HEK293 (cell line): Measurements from ENCODE around the gene PLIN4.

Experiments
- CTCF ChIA-PET: fragments of 350-600 bp; formaldehyde crosslinking; extraction: SDS; loops from one replicate; lab custom pipeline; 2021; ENCODE audit warnings: antibody characterized with exemption; lab: Yijun Ruan, JAX
- POLR2A ChIA-PET: fragments of 300-600 bp; formaldehyde crosslinking; extraction: SDS; loops from one replicate; lab custom pipeline; 2020; ENCODE audit warnings: antibody characterized with exemption, inconsistent platforms; lab: Yijun Ruan, JAX
- H3K27ac ChIP-seq: fragments of 200-500 bp; sonication (Bioruptor generic); 2 replicates; pipeline ENCODE4 v1.5.1; 2014; ENCODE audit warnings: low read depth, low read length, control low read depth, inconsistent platforms; ENCODE audit errors: extremely low read depth
- H3K36me3 ChIP-seq, 2 experiments: fragments of 200-500 bp in 1 of 2; sonication (Bioruptor generic) in 1 of 2; 1 replicate in 1 of 2; 2 replicates in 1 of 2; pipeline ENCODE4 v1.5.1; 2014 to 2017; ENCODE audit warnings: inconsistent platforms in 2 of 2, low read length in 2 of 2; ENCODE audit not compliant: control insufficient read depth in 2 of 2, insufficient read depth in 1 of 2
- H3K4me1 ChIP-seq: fragments of 200-500 bp; sonication (Bioruptor generic); 2 replicates; pipeline ENCODE4 v1.5.1; 2014; ENCODE audit warnings: mild to moderate bottlenecking, low read length, inconsistent platforms; ENCODE audit not compliant: control insufficient read depth, insufficient read depth
- H3K4me3 ChIP-seq: 2 replicates; pipeline ENCODE4 v1.5.1; 2011; ENCODE audit warnings: low read depth, mild to moderate bottlenecking, control low read depth, low read length, moderate library complexity
- H3K9me3 ChIP-seq: fragments of 200-500 bp; sonication (Bioruptor generic); 2 replicates; pipeline ENCODE4 v1.5.1; 2014; ENCODE audit warnings: low read depth, low read length, inconsistent platforms; ENCODE audit not compliant: control insufficient read depth, insufficient read depth
- GLI4 ChIP-seq: fragments of 450-650 bp; formaldehyde crosslinking; IDR thresholded peaks from 2 replicates; pipeline ENCODE4 v1.5.1; 2016; ENCODE audit warnings: missing biosample characterization, missing genetic modification characterization
- GLIS2 ChIP-seq: fragments of 450-650 bp; formaldehyde crosslinking; IDR thresholded peaks from 2 replicates; pipeline ENCODE4 v1.5.1; 2016; ENCODE audit warnings: missing biosample characterization, missing genetic modification characterization
- MZF1 ChIP-seq: fragments of 450-650 bp; formaldehyde crosslinking; IDR thresholded peaks from 2 replicates; pipeline ENCODE4 v1.5.1; 2017; ENCODE audit warnings: missing biosample characterization, missing genetic modification characterization, borderline replicate concordance
- OSR2 ChIP-seq: fragments of 450-650 bp; formaldehyde crosslinking; IDR thresholded peaks from 2 replicates; pipeline ENCODE4 v1.5.1; 2016; ENCODE audit warnings: missing biosample characterization, missing genetic modification characterization
- PRDM1 ChIP-seq: fragments of 450-650 bp; formaldehyde crosslinking; IDR thresholded peaks from 2 replicates; pipeline ENCODE4; 2016; ENCODE audit warnings: missing biosample characterization, missing genetic modification characterization
- REPIN1 ChIP-seq: fragments of 450-650 bp; formaldehyde crosslinking; IDR thresholded peaks from 2 replicates; pipeline ENCODE4 v1.5.1; 2017; ENCODE audit warnings: missing biosample characterization, missing genetic modification characterization, low read depth
- ZBTB48 ChIP-seq: fragments of 450-650 bp; formaldehyde crosslinking; IDR thresholded peaks from 2 replicates; pipeline ENCODE4 v1.5.1; 2016; ENCODE audit warnings: missing biosample characterization, missing genetic modification characterization
- ZFP37 ChIP-seq: fragments of 450-650 bp; formaldehyde crosslinking; IDR thresholded peaks from 2 replicates; pipeline ENCODE4 v1.5.1; 2016; ENCODE audit warnings: missing biosample characterization, missing genetic modification characterization
- ZFP41 ChIP-seq: fragments of 450-650 bp; formaldehyde crosslinking; IDR thresholded peaks from 2 replicates; pipeline ENCODE4 v1.5.1; 2016; ENCODE audit warnings: missing biosample characterization, missing genetic modification characterization, borderline replicate concordance
- ZNF202 ChIP-seq: fragments of 450-650 bp; formaldehyde crosslinking; IDR thresholded peaks from 2 replicates; pipeline ENCODE4 v1.5.1; 2016; ENCODE audit warnings: missing biosample characterization, missing genetic modification characterization, borderline replicate concordance
- ZNF24 ChIP-seq: fragments of 450-650 bp; formaldehyde crosslinking; IDR thresholded peaks from 2 replicates; pipeline ENCODE4 v1.5.1; 2016; ENCODE audit warnings: missing biosample characterization, missing genetic modification characterization
- ZNF324 ChIP-seq: fragments of 450-650 bp; formaldehyde crosslinking; IDR thresholded peaks from 2 replicates; pipeline ENCODE4 v1.5.1; 2016; ENCODE audit warnings: missing biosample characterization, missing genetic modification characterization
- ZNF350 ChIP-seq: fragments of 450-650 bp; formaldehyde crosslinking; IDR thresholded peaks from 2 replicates; pipeline ENCODE4 v1.5.0; 2017; ENCODE audit warnings: missing biosample characterization, mild to moderate bottlenecking, missing genetic modification characterization
- ZNF473 ChIP-seq: fragments of 450-650 bp; formaldehyde crosslinking; IDR thresholded peaks from 2 replicates; pipeline ENCODE4 v1.5.1; 2017; ENCODE audit warnings: missing biosample characterization, missing genetic modification characterization
- ZNF48 ChIP-seq: fragments of 450-650 bp; formaldehyde crosslinking; IDR thresholded peaks from 2 replicates; pipeline ENCODE4 v1.5.1; 2016; ENCODE audit warnings: missing biosample characterization, missing genetic modification characterization
- ZNF560 ChIP-seq: fragments of 450-650 bp; formaldehyde crosslinking; IDR thresholded peaks from 2 replicates; pipeline ENCODE4 v1.5.1; 2017; ENCODE audit warnings: missing biosample characterization, missing genetic modification characterization, borderline replicate concordance
- ZNF596 ChIP-seq: fragments of 450-650 bp; IDR thresholded peaks from 2 replicates; pipeline ENCODE4 v1.5.0; 2018; ENCODE audit warnings: missing biosample characterization, mild to moderate bottlenecking, missing genetic modification characterization, moderate library complexity
- ZNF629 ChIP-seq: fragments of 450-650 bp; formaldehyde crosslinking; IDR thresholded peaks from 2 replicates; pipeline ENCODE4 v1.5.1; 2017; ENCODE audit warnings: missing biosample characterization, missing genetic modification characterization
- ZNF660 ChIP-seq: fragments of 450-650 bp; IDR thresholded peaks from 2 replicates; pipeline ENCODE4 v1.5.1; 2018; ENCODE audit warnings: missing biosample characterization, mild to moderate bottlenecking, missing genetic modification characterization
- ZNF670 ChIP-seq: fragments of 450-650 bp; formaldehyde crosslinking; IDR thresholded peaks from 2 replicates; pipeline ENCODE4 v1.5.1; 2016; ENCODE audit warnings: missing biosample characterization, missing genetic modification characterization, low read depth
- ZNF677 ChIP-seq: fragments of 450-650 bp; IDR thresholded peaks from 2 replicates; pipeline ENCODE4 v1.5.0; 2018; ENCODE audit warnings: missing biosample characterization, mild to moderate bottlenecking, missing genetic modification characterization, moderate library complexity
- TF ChIP-seq, protein P1 (sequence below): fragments of 450-650 bp; formaldehyde crosslinking; IDR thresholded peaks from 2 replicates; pipeline ENCODE4 v1.5.1; 2016; ENCODE audit warnings: missing biosample characterization, missing genetic modification characterization
- TF ChIP-seq, protein P2 (sequence below): fragments of 450-650 bp; formaldehyde crosslinking; IDR thresholded peaks from 2 replicates; pipeline ENCODE4 v1.5.1; 2016; ENCODE audit warnings: missing biosample characterization, missing genetic modification characterization
- TF ChIP-seq, protein P3 (sequence below): fragments of 450-650 bp; formaldehyde crosslinking; IDR thresholded peaks from 2 replicates; pipeline ENCODE4 v1.5.1; 2017; ENCODE audit warnings: missing biosample characterization, mild to moderate bottlenecking, missing genetic modification characterization, moderate library complexity
- TF ChIP-seq, protein P4 (sequence below): fragments of 450-650 bp; formaldehyde crosslinking; IDR thresholded peaks from 2 replicates; pipeline ENCODE4 v1.5.1; 2016; ENCODE audit warnings: missing biosample characterization, missing genetic modification characterization, low read depth

Gene PLIN4

DNA sequence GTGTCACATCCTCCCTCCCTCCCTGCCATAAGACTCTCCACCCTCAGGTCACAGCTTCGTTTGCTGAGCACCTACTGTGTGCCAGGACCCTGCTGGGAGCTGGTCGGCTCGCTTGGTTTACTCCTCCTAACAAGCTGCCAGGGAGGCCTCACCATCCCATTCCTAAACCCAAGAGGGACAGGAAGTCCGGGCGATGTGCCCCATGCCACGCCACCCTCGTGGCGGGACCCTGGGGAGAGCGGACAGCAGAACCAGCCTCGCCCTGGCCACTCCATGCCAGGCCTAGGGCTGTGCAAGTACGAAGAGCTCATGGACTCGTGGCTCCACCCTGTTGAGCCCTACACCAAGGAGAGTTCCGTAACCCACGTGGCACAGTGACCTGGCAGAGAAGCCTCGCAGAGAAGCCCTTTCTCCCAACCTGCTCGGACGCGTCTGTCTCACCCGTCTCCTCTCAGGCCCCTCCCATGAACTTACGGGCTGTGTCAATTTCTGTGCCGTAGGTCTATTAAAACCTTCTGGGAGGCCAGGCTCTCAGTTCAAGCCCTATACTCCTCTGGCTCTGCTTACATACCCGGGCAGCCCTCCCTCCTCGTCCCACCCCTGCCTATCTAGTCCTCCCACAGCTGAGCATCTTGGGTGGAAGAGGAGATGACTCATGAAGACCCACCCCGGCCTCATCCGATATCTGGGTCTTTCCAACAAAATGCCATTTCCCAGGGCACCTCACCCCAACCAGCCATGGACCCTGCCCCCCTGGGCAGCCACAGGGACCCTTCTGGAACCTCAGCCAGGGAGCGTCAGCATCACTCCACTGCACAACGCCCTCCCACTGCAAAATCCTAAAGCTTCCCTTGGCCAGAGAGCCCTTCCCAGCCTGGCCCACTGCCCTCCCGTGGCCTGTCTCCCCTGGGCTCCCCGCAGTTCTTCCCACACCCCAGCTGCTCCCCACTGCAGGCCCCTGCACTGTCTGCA is 63.3 kb downstream of the PLIN4 start (continued):
- TF ChIP-seq GLIS2 (tag by site-specific recombination): peak; percentile 59
- TF ChIP-seq MZF1 (tag by site-specific recombination): no peak
- no peak for TF ChIP-seq ZNF202 (tag by site-specific recombination)
- TF ChIP-seq ZNF560 (tag by site-specific recombination): no peak
- TF ChIP-seq REPIN1 (tag by site-specific recombination): no peak
- no peak for TF ChIP-seq ZNF350 (tag by site-specific recombination)
- TF ChIP-seq GLI4 (tag by site-specific recombination): no peak
- TF ChIP-seq ZNF48: no peak
- TF ChIP-seq ZNF677: no peak
- no peak for TF ChIP-seq ZNF24 (tag by site-specific recombination)
- TF ChIP-seq ZNF596 (tag by site-specific recombination): no peak
- no peak for TF ChIP-seq ZNF324 (tag by site-specific recombination)
- TF ChIP-seq ZNF670 (tag by site-specific recombination): no peak

DNA sequence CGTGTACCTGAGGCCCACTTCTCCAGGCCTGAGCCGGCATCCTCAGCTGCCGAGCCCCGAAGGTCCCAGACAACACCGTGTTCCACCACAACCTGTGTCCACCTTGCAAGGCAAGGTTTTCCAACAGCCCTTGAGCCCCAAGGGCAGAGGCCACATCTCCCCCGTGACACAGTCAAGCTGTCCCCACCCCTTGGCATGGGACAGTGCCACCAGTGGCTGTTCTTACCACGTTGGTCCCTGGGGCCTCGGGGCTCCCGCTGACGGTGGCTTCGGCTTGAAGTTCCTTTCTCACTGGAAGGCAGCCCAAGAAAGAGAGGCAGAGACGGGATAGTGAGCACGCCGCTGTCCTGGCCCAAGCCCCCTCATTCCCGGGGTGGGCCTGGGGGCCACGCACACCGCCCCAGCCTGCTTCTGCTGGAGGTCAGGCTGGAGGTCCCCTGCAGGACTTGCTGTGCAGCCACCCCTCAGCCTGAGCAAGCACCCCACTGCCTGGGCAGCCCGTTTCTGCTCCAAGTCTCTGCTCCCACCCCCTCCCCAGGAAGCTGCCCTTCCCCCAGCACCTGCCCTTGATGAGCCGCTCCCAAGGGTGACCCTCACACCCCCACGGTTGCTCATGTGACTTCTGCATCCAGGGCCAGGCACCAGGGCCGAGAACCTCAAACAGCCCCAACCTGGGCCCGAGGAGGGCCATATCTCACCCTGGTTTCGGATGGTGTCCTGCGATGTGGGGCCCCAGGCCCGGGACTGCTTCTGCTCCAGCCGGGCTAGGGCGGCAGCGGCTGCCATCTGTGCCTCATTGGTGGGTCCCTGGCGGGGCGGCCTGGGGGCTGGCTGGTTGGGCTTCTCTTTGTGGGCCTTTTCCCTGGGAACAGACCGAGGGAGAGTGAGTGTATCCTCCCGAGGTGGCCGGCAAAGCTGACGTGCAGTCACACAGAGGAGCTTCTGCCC is 64.8 kb downstream of the PLIN4 start:
- Histone ChIP-seq H3K4me1 (peaks cover 7% of the 10 kb centered on the region), H3K9me3 (no peaks in the 10 kb centered on the region), H3K4me3 (no peak overlapping the region), H3K36me3 (peaks cover 21 to 59% of the 10 kb centered on the region in 2 experiments), H3K27ac (0 out of 2 replicates have a peak overlapping the region, but pooled peaks have one; percentile 31)
- ChIA-PET POLR2A (interaction anchor here (0.6 to 2.0 kb wide), 3 partner anchors 9 to 28 kb away, joined by 4 to 8 read pairs (median 6); partner anchors contain the start of gene HDGFL2), CTCF (interaction anchor here (0.6 kb wide), 1 partner anchor 101 kb away, joined by 3 read pairs; no protein-coding TSS in a partner anchor)
- TF ChIP-seq ZFP37: no peak
- TF ChIP-seq ZFP41 (tag by site-specific recombination): no peak
- TF ChIP-seq, protein P1, sequence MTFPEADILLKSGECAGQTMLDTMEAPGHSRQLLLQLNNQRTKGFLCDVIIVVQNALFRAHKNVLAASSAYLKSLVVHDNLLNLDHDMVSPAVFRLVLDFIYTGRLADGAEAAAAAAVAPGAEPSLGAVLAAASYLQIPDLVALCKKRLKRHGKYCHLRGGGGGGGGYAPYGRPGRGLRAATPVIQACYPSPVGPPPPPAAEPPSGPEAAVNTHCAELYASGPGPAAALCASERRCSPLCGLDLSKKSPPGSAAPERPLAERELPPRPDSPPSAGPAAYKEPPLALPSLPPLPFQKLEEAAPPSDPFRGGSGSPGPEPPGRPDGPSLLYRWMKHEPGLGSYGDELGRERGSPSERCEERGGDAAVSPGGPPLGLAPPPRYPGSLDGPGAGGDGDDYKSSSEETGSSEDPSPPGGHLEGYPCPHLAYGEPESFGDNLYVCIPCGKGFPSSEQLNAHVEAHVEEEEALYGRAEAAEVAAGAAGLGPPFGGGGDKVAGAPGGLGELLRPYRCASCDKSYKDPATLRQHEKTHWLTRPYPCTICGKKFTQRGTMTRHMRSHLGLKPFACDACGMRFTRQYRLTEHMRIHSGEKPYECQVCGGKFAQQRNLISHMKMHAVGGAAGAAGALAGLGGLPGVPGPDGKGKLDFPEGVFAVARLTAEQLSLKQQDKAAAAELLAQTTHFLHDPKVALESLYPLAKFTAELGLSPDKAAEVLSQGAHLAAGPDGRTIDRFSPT: 0 out of 2 replicates have a peak, but pooled peaks have one; percentile 38
- no peak for TF ChIP-seq PRDM1
- TF ChIP-seq ZNF596 (tag by site-specific recombination): no peak
- no peak for TF ChIP-seq OSR2
- TF ChIP-seq, protein P2, sequence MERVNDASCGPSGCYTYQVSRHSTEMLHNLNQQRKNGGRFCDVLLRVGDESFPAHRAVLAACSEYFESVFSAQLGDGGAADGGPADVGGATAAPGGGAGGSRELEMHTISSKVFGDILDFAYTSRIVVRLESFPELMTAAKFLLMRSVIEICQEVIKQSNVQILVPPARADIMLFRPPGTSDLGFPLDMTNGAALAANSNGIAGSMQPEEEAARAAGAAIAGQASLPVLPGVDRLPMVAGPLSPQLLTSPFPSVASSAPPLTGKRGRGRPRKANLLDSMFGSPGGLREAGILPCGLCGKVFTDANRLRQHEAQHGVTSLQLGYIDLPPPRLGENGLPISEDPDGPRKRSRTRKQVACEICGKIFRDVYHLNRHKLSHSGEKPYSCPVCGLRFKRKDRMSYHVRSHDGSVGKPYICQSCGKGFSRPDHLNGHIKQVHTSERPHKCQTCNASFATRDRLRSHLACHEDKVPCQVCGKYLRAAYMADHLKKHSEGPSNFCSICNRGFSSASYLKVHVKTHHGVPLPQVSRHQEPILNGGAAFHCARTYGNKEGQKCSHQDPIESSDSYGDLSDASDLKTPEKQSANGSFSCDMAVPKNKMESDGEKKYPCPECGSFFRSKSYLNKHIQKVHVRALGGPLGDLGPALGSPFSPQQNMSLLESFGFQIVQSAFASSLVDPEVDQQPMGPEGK (tag by site-specific recombination): peak; percentile 57; the same call in 1 of the 2 replicates
- TF ChIP-seq ZNF660: no peak
- no peak for TF ChIP-seq ZNF629
- TF ChIP-seq, protein P3, sequence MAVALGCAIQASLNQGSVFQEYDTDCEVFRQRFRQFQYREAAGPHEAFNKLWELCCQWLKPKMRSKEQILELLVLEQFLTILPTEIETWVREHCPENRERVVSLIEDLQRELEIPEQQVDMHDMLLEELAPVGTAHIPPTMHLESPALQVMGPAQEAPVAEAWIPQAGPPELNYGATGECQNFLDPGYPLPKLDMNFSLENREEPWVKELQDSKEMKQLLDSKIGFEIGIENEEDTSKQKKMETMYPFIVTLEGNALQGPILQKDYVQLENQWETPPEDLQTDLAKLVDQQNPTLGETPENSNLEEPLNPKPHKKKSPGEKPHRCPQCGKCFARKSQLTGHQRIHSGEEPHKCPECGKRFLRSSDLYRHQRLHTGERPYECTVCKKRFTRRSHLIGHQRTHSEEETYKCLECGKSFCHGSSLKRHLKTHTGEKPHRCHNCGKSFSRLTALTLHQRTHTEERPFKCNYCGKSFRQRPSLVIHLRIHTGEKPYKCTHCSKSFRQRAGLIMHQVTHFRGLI: peak; percentile 79; the same call in 1 of the 2 replicates
- no peak for TF ChIP-seq ZNF473 (tag by site-specific recombination)
- TF ChIP-seq ZBTB48 (tag by site-specific recombination): peak; percentile 65; the same call in 1 of the 2 replicates
- TF ChIP-seq, protein P4, sequence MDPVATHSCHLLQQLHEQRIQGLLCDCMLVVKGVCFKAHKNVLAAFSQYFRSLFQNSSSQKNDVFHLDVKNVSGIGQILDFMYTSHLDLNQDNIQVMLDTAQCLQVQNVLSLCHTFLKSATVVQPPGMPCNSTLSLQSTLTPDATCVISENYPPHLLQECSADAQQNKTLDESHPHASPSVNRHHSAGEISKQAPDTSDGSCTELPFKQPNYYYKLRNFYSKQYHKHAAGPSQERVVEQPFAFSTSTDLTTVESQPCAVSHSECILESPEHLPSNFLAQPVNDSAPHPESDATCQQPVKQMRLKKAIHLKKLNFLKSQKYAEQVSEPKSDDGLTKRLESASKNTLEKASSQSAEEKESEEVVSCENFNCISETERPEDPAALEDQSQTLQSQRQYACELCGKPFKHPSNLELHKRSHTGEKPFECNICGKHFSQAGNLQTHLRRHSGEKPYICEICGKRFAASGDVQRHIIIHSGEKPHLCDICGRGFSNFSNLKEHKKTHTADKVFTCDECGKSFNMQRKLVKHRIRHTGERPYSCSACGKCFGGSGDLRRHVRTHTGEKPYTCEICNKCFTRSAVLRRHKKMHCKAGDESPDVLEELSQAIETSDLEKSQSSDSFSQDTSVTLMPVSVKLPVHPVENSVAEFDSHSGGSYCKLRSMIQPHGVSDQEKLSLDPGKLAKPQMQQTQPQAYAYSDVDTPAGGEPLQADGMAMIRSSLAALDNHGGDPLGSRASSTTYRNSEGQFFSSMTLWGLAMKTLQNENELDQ (tag by site-specific recombination): no peak
